HCT116 (cell line): ENCODE measurements around the gene RIOX2. TPM values are rescaled to one million over a fixed set of nuclear protein-coding genes. Genes with fewer than 3 reads are reported as not detected.

Source experiments
- ATAC-seq: fragments of 200-7000 bp; cut with Tn5 transposase; 2 replicates; pipeline ENCODE4 v1.9.1; 2020; ENCODE audit warnings: mild to moderate bottlenecking, moderate library complexity
- BruUV-seq: library from RNA; stranded (reverse); fragments of 400-500 nt; replicated peaks from 2 replicates; lab custom pipeline; 2021; lab: Mats Ljungman, UMichigan
- CTCF ChIA-PET: fragments of 300-600 bp; sonication (Branson Sonifier 250); formaldehyde crosslinking; loops from one replicate; lab custom pipeline; 2021; ENCODE audit warnings: antibody characterized with exemption; lab: Charles Lee
- POLR2A ChIA-PET: fragments of 300-600, 350-600 bp; sonication (Branson Sonifier 250); formaldehyde crosslinking; loops from one replicate; lab custom pipeline; 2021; ENCODE audit warnings: antibody characterized with exemption; lab: Charles Lee
- RAD21 ChIA-PET, 2 experiments: fragments of 300-600 bp; sonication (Branson Sonifier 250); formaldehyde crosslinking; loops; one replicate each; lab custom pipeline; 2023; ENCODE audit warnings: low total read pairs in 2 of 2; ENCODE audit not compliant: uncharacterized antibody in 2 of 2, unreplicated experiment in 2 of 2, low non-redundant PET in 1 of 2; lab: Charles Lee
- DNase-seq: peaks from one replicate; pipeline ENCODE4 v3.0.0-alpha.2; 2010; ENCODE audit warnings: low read depth, low spot score
- H2AFZ ChIP-seq: fragments of 200-600 bp; shearing (Covaris generic), sonication (generic); 2 replicates; pipeline ENCODE4 v1.6.1; 2017; ENCODE audit warnings: low read depth, mixed run types, mixed read lengths, antibody characterized with exemption, low read length; ENCODE audit not compliant: poor library complexity, severe bottlenecking
- H3K27ac ChIP-seq: 2 replicates; pipeline ENCODE4 v1.5.1; 2012; ENCODE audit warnings: low read depth, low read length
- H3K27me3 ChIP-seq: fragments of 200-600 bp; sonication (generic); 2 replicates; pipeline ENCODE4 v1.6.1; 2016; ENCODE audit warnings: mixed run types, low read length, mixed read lengths; ENCODE audit not compliant: insufficient read depth
- H3K36me3 ChIP-seq, 2 experiments: fragments of 200-500 bp in 1 of 2; fragments of 200-600 bp in 1 of 2; sonication (Bioruptor generic) in 1 of 2; sonication (generic) in 1 of 2; 2 replicates each; pipeline versions ENCODE4 v1.5.1 to v1.6.1; 2014 to 2016; ENCODE audit warnings: low read length in 2 of 2, inconsistent platforms in 1 of 2, mixed read lengths in 1 of 2, mixed run types in 1 of 2; ENCODE audit not compliant: insufficient read depth in 2 of 2, control insufficient read depth in 1 of 2
- H3K4me1 ChIP-seq, 2 experiments: fragments of 200-600 bp in 1 of 2; sonication (generic) in 1 of 2; 2 replicates each; pipeline versions ENCODE4 v1.5.1 to v1.6.1; 2012 to 2017; ENCODE audit warnings: low read length in 2 of 2, inconsistent platforms in 1 of 2, mild to moderate bottlenecking in 1 of 2, mixed read lengths in 1 of 2, mixed run types in 1 of 2, moderate library complexity in 1 of 2; ENCODE audit not compliant: insufficient read depth in 2 of 2, control insufficient read depth in 1 of 2
- H3K4me2 ChIP-seq: fragments of 200-600 bp; sonication (generic); 2 replicates; pipeline ENCODE4 v1.6.1; 2017; ENCODE audit warnings: mixed run types, low read length, mixed read lengths
- H3K4me3 ChIP-seq, 2 experiments: fragments of 200-600 bp in 1 of 2; sonication (generic) in 1 of 2; replicated peaks in 1 of 2; 2 replicates each; pipeline ENCODE4 v1.5.1; 2011 to 2016; ENCODE audit warnings: low read length in 2 of 2, control low read depth in 1 of 2, low read depth in 1 of 2, mild to moderate bottlenecking in 1 of 2, mixed read lengths in 1 of 2, mixed run types in 1 of 2
- H3K79me2 ChIP-seq: fragments of 200-600 bp; sonication (generic); 2 replicates; pipeline ENCODE4 v1.6.1; 2017; ENCODE audit warnings: mild to moderate bottlenecking, mixed run types, low read length, moderate library complexity, mixed read lengths; ENCODE audit not compliant: insufficient read depth
- H3K9ac ChIP-seq: fragments of 200-600 bp; sonication (generic); 2 replicates; pipeline ENCODE4 v1.6.1; 2016; ENCODE audit warnings: low read length, mixed read lengths
- H3K9me2 ChIP-seq: fragments of 200-600 bp; sonication (generic), shearing (Covaris generic); 2 replicates; pipeline ENCODE4 v1.6.1; 2017; ENCODE audit warnings: mixed run types, mild to moderate bottlenecking, moderate library complexity; ENCODE audit not compliant: insufficient read depth
- H3K9me3 ChIP-seq, 2 experiments: fragments of 200-500 bp in 1 of 2; fragments of 200-600 bp in 1 of 2; sonication (Bioruptor generic) in 1 of 2; sonication (generic) in 1 of 2; 2 replicates each; pipeline ENCODE4 v1.6.1; 2014 to 2017; ENCODE audit warnings: low read length in 2 of 2, mixed read lengths in 2 of 2, inconsistent platforms in 1 of 2, low read depth in 1 of 2, mild to moderate bottlenecking in 1 of 2, mixed run types in 1 of 2, moderate library complexity in 1 of 2; ENCODE audit not compliant: control insufficient read depth in 1 of 2, insufficient read depth in 1 of 2
- H4K20me1 ChIP-seq: fragments of 200-600 bp; sonication (generic), shearing (Covaris generic); 2 replicates; pipeline ENCODE4 v1.6.1; 2017; ENCODE audit warnings: mixed run types, mild to moderate bottlenecking, moderate library complexity; ENCODE audit not compliant: insufficient read depth
- CEBPB ChIP-seq: IDR thresholded peaks from 2 replicates; pipeline ENCODE4 v1.6.1; 2012; ENCODE audit warnings: low read depth
- EGR1 ChIP-seq: IDR thresholded peaks from 2 replicates; pipeline ENCODE4 v1.6.1; 2012; ENCODE audit warnings: low read depth
- EZH2 ChIP-seq: fragments of 200-600 bp; sonication (generic); IDR thresholded peaks from 2 replicates; pipeline ENCODE4 v1.6.1; 2017; ENCODE audit warnings: antibody characterized with exemption, mixed run types
- EZH2phosphoT487 ChIP-seq: fragments of 200-600 bp; IDR thresholded peaks from 2 replicates; pipeline ENCODE4 v1.6.1; 2018; ENCODE audit warnings: antibody characterized with exemption, borderline replicate concordance
- FOSL1 ChIP-seq: IDR thresholded peaks from 2 replicates; pipeline ENCODE4 v1.6.1; 2012; ENCODE audit warnings: low read depth
- JUND ChIP-seq: IDR thresholded peaks from 2 replicates; pipeline ENCODE4 v1.6.1; 2012
- POLR2A ChIP-seq: IDR thresholded peaks from 2 replicates; pipeline ENCODE4 v1.7.0; 2011; ENCODE audit warnings: borderline replicate concordance; ENCODE audit not compliant: insufficient read depth, insufficient read length; ENCODE audit errors: extremely low read depth
- RAD21 ChIP-seq: IDR thresholded peaks from 2 replicates; pipeline ENCODE4 v1.6.1; 2012; ENCODE audit warnings: low read depth, mild to moderate bottlenecking
- SIN3A ChIP-seq: IDR thresholded peaks from 2 replicates; pipeline ENCODE4 v1.6.1; 2012; ENCODE audit warnings: low read depth
- SP1 ChIP-seq: IDR thresholded peaks from 2 replicates; pipeline ENCODE4 v1.6.1; 2012; ENCODE audit warnings: low read depth
- TCF7L2 ChIP-seq: IDR thresholded peaks from 2 replicates; pipeline ENCODE4 v1.7.0; 2011; ENCODE audit warnings: borderline replicate concordance, inconsistent platforms; ENCODE audit not compliant: insufficient read depth, insufficient read length; ENCODE audit errors: extremely low read depth
- intact Hi-C: fragments of 100-400 bp; cut with micrococcal nuclease; formaldehyde crosslinking; loops from 2 replicates; pipeline ENCODE4 v1.10.0; 2022
- total RNA-seq: library from RNA; stranded (reverse); gene quantifications from one replicate; pipeline ENCODE4 v1.2.1, GENCODE V29; 2021; ENCODE audit not compliant: unreplicated experiment
- TF ChIP-seq, protein P1 (sequence below): IDR thresholded peaks from 2 replicates; pipeline ENCODE4 v1.6.1; 2012
- TF ChIP-seq, protein P2 (sequence below): IDR thresholded peaks from 2 replicates; pipeline ENCODE4 v1.6.1; 2011; ENCODE audit warnings: mild to moderate bottlenecking, low read length, moderate library complexity; ENCODE audit not compliant: insufficient replicate concordance; ENCODE audit errors: extremely low read depth
- TF ChIP-seq, protein P3 (sequence below), 3 experiments: fragments of 200-600 bp in 1 of 3; sonication (generic) in 1 of 3; IDR thresholded peaks in 2 of 3; conservative IDR thresholded peaks in 1 of 3; 2 replicates each; pipeline ENCODE4 v1.5.1; 2012 to 2017; ENCODE audit warnings: low read depth in 2 of 3, low read length in 2 of 3, antibody characterized with exemption in 1 of 3, borderline replicate concordance in 1 of 3, control low read depth in 1 of 3, mild to moderate bottlenecking in 1 of 3, mixed read lengths in 1 of 3, mixed run types in 1 of 3, moderate library complexity in 1 of 3; ENCODE audit not compliant: insufficient read depth in 1 of 3
- TF ChIP-seq, protein P4 (sequence below): IDR thresholded peaks from 2 replicates; pipeline ENCODE4 v1.6.1; 2012; ENCODE audit warnings: low read depth

The RIOX2 gene
- total RNA-seq, 1 experiment from 2014 or later: 39.1 TPM

DNA sequence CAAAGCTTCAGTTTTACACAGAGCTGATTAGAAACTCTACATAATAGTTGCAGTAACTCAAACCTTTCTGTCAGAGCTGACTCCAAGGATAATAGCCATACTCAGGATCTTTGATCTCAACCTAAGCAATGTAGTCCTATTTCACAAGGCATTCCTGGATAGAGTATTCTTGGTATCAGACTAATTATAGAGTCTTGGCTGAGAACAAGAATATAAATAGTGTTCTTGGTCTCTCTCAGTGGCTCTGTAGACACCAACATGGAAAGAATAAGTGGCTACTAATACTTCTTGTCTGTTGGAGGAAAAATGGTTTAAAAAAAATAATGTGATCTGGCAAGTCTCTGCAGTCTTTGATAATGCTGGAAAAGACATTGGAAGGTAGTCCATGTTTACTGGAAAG, 55.7 kb downstream of the RIOX2 start:
- DNase-seq (no peak), ATAC-seq (no peak)
- Histone ChIP-seq H3K4me2 (no peak overlapping the region), H3K9me3 (no peaks in the 10 kb centered on the region), H3K27ac (no peak overlapping the region), H3K36me3 (no peaks in the 10 kb centered on the region; a peak in 1 of 4 replicates), H3K4me3 (no peak overlapping the region), H4K20me1 (no peaks in the 10 kb centered on the region), H3K79me2 (no peaks in the 10 kb centered on the region), H3K4me1 (peaks cover 6% of the 10 kb centered on the region in 2 experiments; a peak in 3 of 4 replicates), H3K9me2 (no peaks in the 10 kb centered on the region), H2AFZ (no peak overlapping the region), H3K9ac (no peak overlapping the region), H3K27me3 (no peaks in the 10 kb centered on the region)
- no TSS peak for BruUV-seq
- ChIA-PET RAD21 (no interaction called here), CTCF (no interaction called here), POLR2A (no interaction called here)
- intact Hi-C loops: no loop called here
- TF ChIP-seq, protein P1, sequence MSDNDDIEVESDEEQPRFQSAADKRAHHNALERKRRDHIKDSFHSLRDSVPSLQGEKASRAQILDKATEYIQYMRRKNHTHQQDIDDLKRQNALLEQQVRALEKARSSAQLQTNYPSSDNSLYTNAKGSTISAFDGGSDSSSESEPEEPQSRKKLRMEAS: no peak
- no peak for TF ChIP-seq POLR2A
- no peak for TF ChIP-seq EGR1
- TF ChIP-seq EZH2phosphoT487: no peak
- no peak for TF ChIP-seq JUND
- TF ChIP-seq EZH2: no peak
- TF ChIP-seq, protein P2, sequence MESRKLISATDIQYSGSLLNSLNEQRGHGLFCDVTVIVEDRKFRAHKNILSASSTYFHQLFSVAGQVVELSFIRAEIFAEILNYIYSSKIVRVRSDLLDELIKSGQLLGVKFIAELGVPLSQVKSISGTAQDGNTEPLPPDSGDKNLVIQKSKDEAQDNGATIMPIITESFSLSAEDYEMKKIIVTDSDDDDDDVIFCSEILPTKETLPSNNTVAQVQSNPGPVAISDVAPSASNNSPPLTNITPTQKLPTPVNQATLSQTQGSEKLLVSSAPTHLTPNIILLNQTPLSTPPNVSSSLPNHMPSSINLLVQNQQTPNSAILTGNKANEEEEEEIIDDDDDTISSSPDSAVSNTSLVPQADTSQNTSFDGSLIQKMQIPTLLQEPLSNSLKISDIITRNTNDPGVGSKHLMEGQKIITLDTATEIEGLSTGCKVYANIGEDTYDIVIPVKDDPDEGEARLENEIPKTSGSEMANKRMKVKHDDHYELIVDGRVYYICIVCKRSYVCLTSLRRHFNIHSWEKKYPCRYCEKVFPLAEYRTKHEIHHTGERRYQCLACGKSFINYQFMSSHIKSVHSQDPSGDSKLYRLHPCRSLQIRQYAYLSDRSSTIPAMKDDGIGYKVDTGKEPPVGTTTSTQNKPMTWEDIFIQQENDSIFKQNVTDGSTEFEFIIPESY: no peak
- TF ChIP-seq RAD21: no peak
- no peak for TF ChIP-seq TCF7L2
- TF ChIP-seq FOSL1: no peak
- TF ChIP-seq SP1: no peak
- no peak for TF ChIP-seq CEBPB
- TF ChIP-seq SIN3A: no peak
- TF ChIP-seq, protein P3, sequence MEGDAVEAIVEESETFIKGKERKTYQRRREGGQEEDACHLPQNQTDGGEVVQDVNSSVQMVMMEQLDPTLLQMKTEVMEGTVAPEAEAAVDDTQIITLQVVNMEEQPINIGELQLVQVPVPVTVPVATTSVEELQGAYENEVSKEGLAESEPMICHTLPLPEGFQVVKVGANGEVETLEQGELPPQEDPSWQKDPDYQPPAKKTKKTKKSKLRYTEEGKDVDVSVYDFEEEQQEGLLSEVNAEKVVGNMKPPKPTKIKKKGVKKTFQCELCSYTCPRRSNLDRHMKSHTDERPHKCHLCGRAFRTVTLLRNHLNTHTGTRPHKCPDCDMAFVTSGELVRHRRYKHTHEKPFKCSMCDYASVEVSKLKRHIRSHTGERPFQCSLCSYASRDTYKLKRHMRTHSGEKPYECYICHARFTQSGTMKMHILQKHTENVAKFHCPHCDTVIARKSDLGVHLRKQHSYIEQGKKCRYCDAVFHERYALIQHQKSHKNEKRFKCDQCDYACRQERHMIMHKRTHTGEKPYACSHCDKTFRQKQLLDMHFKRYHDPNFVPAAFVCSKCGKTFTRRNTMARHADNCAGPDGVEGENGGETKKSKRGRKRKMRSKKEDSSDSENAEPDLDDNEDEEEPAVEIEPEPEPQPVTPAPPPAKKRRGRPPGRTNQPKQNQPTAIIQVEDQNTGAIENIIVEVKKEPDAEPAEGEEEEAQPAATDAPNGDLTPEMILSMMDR (IDR thresholded peaks at IDR 0.05 in 2 of 3, conservative IDR thresholded peaks at IDR 0.05 in 1 of 3; ENCODE audit: borderline replicate concordance in 1 of 3, insufficient read depth in 1 of 3, low read depth in 2 of 3, low read length in 2 of 3): no peak
- TF ChIP-seq, protein P4, sequence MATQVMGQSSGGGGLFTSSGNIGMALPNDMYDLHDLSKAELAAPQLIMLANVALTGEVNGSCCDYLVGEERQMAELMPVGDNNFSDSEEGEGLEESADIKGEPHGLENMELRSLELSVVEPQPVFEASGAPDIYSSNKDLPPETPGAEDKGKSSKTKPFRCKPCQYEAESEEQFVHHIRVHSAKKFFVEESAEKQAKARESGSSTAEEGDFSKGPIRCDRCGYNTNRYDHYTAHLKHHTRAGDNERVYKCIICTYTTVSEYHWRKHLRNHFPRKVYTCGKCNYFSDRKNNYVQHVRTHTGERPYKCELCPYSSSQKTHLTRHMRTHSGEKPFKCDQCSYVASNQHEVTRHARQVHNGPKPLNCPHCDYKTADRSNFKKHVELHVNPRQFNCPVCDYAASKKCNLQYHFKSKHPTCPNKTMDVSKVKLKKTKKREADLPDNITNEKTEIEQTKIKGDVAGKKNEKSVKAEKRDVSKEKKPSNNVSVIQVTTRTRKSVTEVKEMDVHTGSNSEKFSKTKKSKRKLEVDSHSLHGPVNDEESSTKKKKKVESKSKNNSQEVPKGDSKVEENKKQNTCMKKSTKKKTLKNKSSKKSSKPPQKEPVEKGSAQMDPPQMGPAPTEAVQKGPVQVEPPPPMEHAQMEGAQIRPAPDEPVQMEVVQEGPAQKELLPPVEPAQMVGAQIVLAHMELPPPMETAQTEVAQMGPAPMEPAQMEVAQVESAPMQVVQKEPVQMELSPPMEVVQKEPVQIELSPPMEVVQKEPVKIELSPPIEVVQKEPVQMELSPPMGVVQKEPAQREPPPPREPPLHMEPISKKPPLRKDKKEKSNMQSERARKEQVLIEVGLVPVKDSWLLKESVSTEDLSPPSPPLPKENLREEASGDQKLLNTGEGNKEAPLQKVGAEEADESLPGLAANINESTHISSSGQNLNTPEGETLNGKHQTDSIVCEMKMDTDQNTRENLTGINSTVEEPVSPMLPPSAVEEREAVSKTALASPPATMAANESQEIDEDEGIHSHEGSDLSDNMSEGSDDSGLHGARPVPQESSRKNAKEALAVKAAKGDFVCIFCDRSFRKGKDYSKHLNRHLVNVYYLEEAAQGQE: no peak
